GM12878 (cell line): ENCODE measurements around the gene AADAC. TPM values are rescaled to one million over a fixed set of nuclear protein-coding genes. Genes with fewer than 3 reads are reported as not detected.

Source experiments
- ATAC-seq: fragments of 200-7000 bp; cut with Tn5 transposase; 3 replicates; pipeline ENCODE4 v1.9.1; 2020; ENCODE audit warnings: mild to moderate bottlenecking, moderate library complexity
- BruUV-seq: library from RNA; stranded (reverse); fragments of 400-500 nt; replicated peaks from 2 replicates; lab custom pipeline; 2021; lab: Mats Ljungman, UMichigan
- CTCF ChIA-PET: fragments of 300-600 bp; sonication (Branson Sonifier 250); formaldehyde crosslinking; extraction: SDS; loops from one replicate; lab custom pipeline; 2021; ENCODE audit warnings: inconsistent platforms; lab: Yijun Ruan, JAX
- POLR2A ChIA-PET: fragments of 350-600 bp; formaldehyde crosslinking; extraction: SDS; loops from one replicate; lab custom pipeline; 2021; ENCODE audit warnings: inconsistent platforms; lab: Charles Lee
- RAD21 ChIA-PET: fragments of 300-600 bp; sonication (Branson Sonifier 250); formaldehyde crosslinking; loops from one replicate; lab custom pipeline; 2023; ENCODE audit warnings: antibody characterized with exemption; ENCODE audit not compliant: unreplicated experiment; lab: Charles Lee
- SMC1A ChIA-PET: fragments of 300-600 bp; sonication (Branson Sonifier 250); formaldehyde crosslinking; loops from one replicate; lab custom pipeline; 2023; ENCODE audit not compliant: unreplicated experiment, uncharacterized antibody; lab: Charles Lee
- DNase-seq: peaks from one replicate; pipeline ENCODE4 v3.0.0-alpha.2; 2011; ENCODE audit warnings: low read depth, low spot score
- FAIRE-seq: peaks from 3 replicates; lab custom pipeline; 2011; peaks lifted over from hg19 to GRCh38; lab: Jason Lieb, UNC
- H2AFZ ChIP-seq: 2 replicates; pipeline ENCODE4 v1.6.0; 2011; ENCODE audit warnings: low read depth, low read length, control low read depth; ENCODE audit not compliant: control insufficient read depth
- H3K27ac ChIP-seq: 2 replicates; pipeline ENCODE4 v1.5.1; 2011; ENCODE audit warnings: control low read depth; ENCODE audit not compliant: control insufficient read depth, insufficient read depth
- H3K27me3 ChIP-seq, 2 experiments: replicated peaks in 1 of 2; 2 replicates each; pipeline versions ENCODE4 v1.6.0 to v1.6.1; 2011; ENCODE audit warnings: low read length in 1 of 2; ENCODE audit not compliant: control insufficient read depth in 2 of 2, insufficient read depth in 2 of 2
- H3K36me3 ChIP-seq, 2 experiments: 2 replicates each; pipeline ENCODE4 v1.5.1; 2011; ENCODE audit warnings: low read length in 1 of 2; ENCODE audit not compliant: control insufficient read depth in 2 of 2, insufficient read depth in 2 of 2
- H3K4me1 ChIP-seq: 2 replicates; pipeline ENCODE4 v1.6.1; 2011; ENCODE audit warnings: mild to moderate bottlenecking, low read length, moderate library complexity, mixed read lengths; ENCODE audit not compliant: control insufficient read depth, insufficient read depth
- H3K4me2 ChIP-seq: 2 replicates; pipeline ENCODE4 v1.6.0; 2011; ENCODE audit warnings: control low read depth; ENCODE audit not compliant: control insufficient read depth, insufficient read depth
- H3K4me3 ChIP-seq: fragments of 200-600 bp; sonication (generic); 2 replicates; pipeline ENCODE4 v1.5.1; 2016
- H3K79me2 ChIP-seq: 2 replicates; pipeline ENCODE4 v1.6.0; 2011; ENCODE audit warnings: low read length; ENCODE audit not compliant: control insufficient read depth, insufficient read depth
- H3K9ac ChIP-seq: 2 replicates; pipeline ENCODE4 v1.8.0; 2011; ENCODE audit warnings: low read length, control low read depth, mixed read lengths; ENCODE audit not compliant: control insufficient read depth, insufficient read depth
- H3K9me3 ChIP-seq: replicated peaks from 3 replicates; pipeline ENCODE4 v1.5.1; 2011; ENCODE audit warnings: mild to moderate bottlenecking, low read length; ENCODE audit not compliant: control insufficient read depth, insufficient read depth
- H4K20me1 ChIP-seq: 2 replicates; pipeline ENCODE4 v1.6.0; 2011; ENCODE audit not compliant: control insufficient read depth, insufficient read depth
- ASH2L ChIP-seq: fragments of 300-600, 200-600 bp; sonication (generic); IDR thresholded peaks from 2 replicates; pipeline ENCODE4 v1.6.1; 2017; ENCODE audit warnings: low read depth, mild to moderate bottlenecking, borderline replicate concordance
- CHD2 ChIP-seq: IDR thresholded peaks from 2 replicates; pipeline ENCODE4 v1.6.1; 2011; ENCODE audit warnings: low read depth, low read length, improper control_type of control experiment, borderline replicate concordance
- JUNB ChIP-seq: IDR thresholded peaks from 2 replicates; pipeline ENCODE4 v1.6.1; 2016; ENCODE audit warnings: antibody characterized with exemption, mild to moderate bottlenecking
- MEF2A ChIP-seq: IDR thresholded peaks from 2 replicates; pipeline ENCODE4 v1.6.1; 2011; ENCODE audit warnings: low read depth, mild to moderate bottlenecking, low read length, moderate library complexity; ENCODE audit not compliant: insufficient read depth
- RBBP5 ChIP-seq: fragments of 200-600 bp; sonication (generic); conservative IDR thresholded peaks from 2 replicates; pipeline ENCODE4 v1.6.1; 2016
- SMC3 ChIP-seq: IDR thresholded peaks from 2 replicates; pipeline ENCODE4 v1.6.1; 2011; ENCODE audit warnings: low read length, improper control_type of control experiment, borderline replicate concordance
- SRF ChIP-seq, 2 experiments: IDR thresholded peaks; 2 replicates each; pipeline ENCODE4 v1.6.1; 2011; ENCODE audit warnings: low read depth in 2 of 2, low read length in 2 of 2, mild to moderate bottlenecking in 1 of 2, moderate library complexity in 1 of 2
- TBL1XR1 ChIP-seq: IDR thresholded peaks from 2 replicates; pipeline ENCODE4 v1.6.1; 2012; ENCODE audit warnings: low read depth, low read length, improper control_type of control experiment
- WGBS: methylation state at CpG from one replicate; pipeline ENCODE4 v1.1.6; 2016; ENCODE audit warnings: low lambda C conversion rate; ENCODE audit not compliant: insufficient replicate concordance, insufficient coverage; ENCODE audit errors: missing lambda C conversion rate; 5-methylcytosine and 5-hydroxymethylcytosine counted together
- in situ Hi-C: fragments of 300-500 bp; cut with MboI; formaldehyde crosslinking; loops from 9 replicates; pipeline ENCODE4 v1.14.3; 2018; ENCODE audit warnings: mixed read lengths
- intact Hi-C: fragments of 100-400 bp; cut with micrococcal nuclease; formaldehyde crosslinking; loops from one replicate; pipeline ENCODE4 v1.14.2; 2022; ENCODE audit not compliant: unreplicated experiment
- polyA plus RNA-seq, 11 experiments: library from polyadenylated mRNA; depleted of rRNA in 4 of 11; unstranded in 6 of 11; stranded (reverse) in 5 of 11; fragments of >200 nt; fragmentation: Nextera tagmentation in 4 of 11; fragmentation: Illumina TruSeq in 1 of 11; extraction: Ambion mirVana in 4 of 11; extraction: Trizol in 1 of 11; gene quantifications; 1 replicate in 1 of 11; 2 replicates in 10 of 11; pipeline versions ENCODE4 v1.2.1 to v1.2.3, GENCODE V29; 2011 to 2016; ENCODE audit warnings: inconsistent platforms in 2 of 11, missing spikeins in 2 of 11, low read depth in 1 of 11
- total RNA-seq, 4 experiments: library from RNA; depleted of rRNA in 3 of 4; stranded (reverse); fragments of >200 nt in 3 of 4; fragmentation: Illumina TruSeq in 1 of 4; extraction: Trizol in 1 of 4; gene quantifications; 2 replicates each; pipeline versions ENCODE4 v1.2.1 to v1.2.3, GENCODE V29; 2013 to 2021
- TF ChIP-seq, protein P1 (sequence below): fragments of 450-650 bp; IDR thresholded peaks from 2 replicates; pipeline ENCODE4 v1.6.1; 2017; ENCODE audit warnings: mild to moderate bottlenecking, moderate library complexity
- TF ChIP-seq, protein P2 (sequence below): fragments of 450-650 bp; IDR thresholded peaks from 2 replicates; pipeline ENCODE4 v1.6.1; 2018; ENCODE audit warnings: mild to moderate bottlenecking, low read depth, moderate library complexity; ENCODE audit not compliant: partially characterized antibody
- TF ChIP-seq, protein P3 (sequence below): IDR thresholded peaks from 2 replicates; pipeline ENCODE4 v1.6.1; 2011; ENCODE audit warnings: borderline replicate concordance, low read depth, mild to moderate bottlenecking, moderate library complexity, mixed read lengths, low read length; ENCODE audit not compliant: insufficient read depth; ENCODE audit errors: extremely low read length

AADAC gene
- total and polyA plus RNA-seq, 10 of the 15 experiments (the other 5 are each of a cell fraction or from before 2014, with no cell fraction given): 0.13 TPM; not detected in 9

- SMC1A ChIA-PET: no interaction called here
These were observed 672 bp downstream of the AADAC start for GRCh38 chr3:151814588-151814987.

GRCh38 chr3:151816091-151816604, 2.2 kb downstream of the AADAC start:
- no peak overlapping the region for H3K4me3 ChIP-seq
- POLR2A ChIA-PET: no interaction called here
- H2AFZ ChIP-seq: no peak overlapping the region
- in situ Hi-C loops: no loop called here
- H3K79me2 ChIP-seq: no peaks in the 10 kb centered on the region
- no peaks in the 10 kb centered on the region; a peak in 1 of 4 replicates for H3K27me3 ChIP-seq
- no peak overlapping the region for H3K9ac ChIP-seq
- no peaks in the 10 kb centered on the region for H3K4me1 ChIP-seq
- no peak for ATAC-seq
- CTCF ChIA-PET: interaction anchor here (1.4 kb wide), 1 partner anchor 103 kb away, joined by 3 read pairs; no protein-coding TSS in a partner anchor
- TF ChIP-seq, protein P1, sequence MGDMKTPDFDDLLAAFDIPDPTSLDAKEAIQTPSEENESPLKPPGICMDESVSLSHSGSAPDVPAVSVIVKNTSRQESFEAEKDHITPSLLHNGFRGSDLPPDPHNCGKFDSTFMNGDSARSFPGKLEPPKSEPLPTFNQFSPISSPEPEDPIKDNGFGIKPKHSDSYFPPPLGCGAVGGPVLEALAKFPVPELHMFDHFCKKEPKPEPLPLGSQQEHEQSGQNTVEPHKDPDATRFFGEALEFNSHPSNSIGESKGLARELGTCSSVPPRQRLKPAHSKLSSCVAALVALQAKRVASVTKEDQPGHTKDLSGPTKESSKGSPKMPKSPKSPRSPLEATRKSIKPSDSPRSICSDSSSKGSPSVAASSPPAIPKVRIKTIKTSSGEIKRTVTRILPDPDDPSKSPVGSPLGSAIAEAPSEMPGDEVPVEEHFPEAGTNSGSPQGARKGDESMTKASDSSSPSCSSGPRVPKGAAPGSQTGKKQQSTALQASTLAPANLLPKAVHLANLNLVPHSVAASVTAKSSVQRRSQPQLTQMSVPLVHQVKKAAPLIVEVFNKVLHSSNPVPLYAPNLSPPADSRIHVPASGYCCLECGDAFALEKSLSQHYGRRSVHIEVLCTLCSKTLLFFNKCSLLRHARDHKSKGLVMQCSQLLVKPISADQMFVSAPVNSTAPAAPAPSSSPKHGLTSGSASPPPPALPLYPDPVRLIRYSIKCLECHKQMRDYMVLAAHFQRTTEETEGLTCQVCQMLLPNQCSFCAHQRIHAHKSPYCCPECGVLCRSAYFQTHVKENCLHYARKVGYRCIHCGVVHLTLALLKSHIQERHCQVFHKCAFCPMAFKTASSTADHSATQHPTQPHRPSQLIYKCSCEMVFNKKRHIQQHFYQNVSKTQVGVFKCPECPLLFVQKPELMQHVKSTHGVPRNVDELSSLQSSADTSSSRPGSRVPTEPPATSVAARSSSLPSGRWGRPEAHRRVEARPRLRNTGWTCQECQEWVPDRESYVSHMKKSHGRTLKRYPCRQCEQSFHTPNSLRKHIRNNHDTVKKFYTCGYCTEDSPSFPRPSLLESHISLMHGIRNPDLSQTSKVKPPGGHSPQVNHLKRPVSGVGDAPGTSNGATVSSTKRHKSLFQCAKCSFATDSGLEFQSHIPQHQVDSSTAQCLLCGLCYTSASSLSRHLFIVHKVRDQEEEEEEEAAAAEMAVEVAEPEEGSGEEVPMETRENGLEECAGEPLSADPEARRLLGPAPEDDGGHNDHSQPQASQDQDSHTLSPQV: no peak
- TF ChIP-seq TBL1XR1: no peak
- TF ChIP-seq, protein P2, sequence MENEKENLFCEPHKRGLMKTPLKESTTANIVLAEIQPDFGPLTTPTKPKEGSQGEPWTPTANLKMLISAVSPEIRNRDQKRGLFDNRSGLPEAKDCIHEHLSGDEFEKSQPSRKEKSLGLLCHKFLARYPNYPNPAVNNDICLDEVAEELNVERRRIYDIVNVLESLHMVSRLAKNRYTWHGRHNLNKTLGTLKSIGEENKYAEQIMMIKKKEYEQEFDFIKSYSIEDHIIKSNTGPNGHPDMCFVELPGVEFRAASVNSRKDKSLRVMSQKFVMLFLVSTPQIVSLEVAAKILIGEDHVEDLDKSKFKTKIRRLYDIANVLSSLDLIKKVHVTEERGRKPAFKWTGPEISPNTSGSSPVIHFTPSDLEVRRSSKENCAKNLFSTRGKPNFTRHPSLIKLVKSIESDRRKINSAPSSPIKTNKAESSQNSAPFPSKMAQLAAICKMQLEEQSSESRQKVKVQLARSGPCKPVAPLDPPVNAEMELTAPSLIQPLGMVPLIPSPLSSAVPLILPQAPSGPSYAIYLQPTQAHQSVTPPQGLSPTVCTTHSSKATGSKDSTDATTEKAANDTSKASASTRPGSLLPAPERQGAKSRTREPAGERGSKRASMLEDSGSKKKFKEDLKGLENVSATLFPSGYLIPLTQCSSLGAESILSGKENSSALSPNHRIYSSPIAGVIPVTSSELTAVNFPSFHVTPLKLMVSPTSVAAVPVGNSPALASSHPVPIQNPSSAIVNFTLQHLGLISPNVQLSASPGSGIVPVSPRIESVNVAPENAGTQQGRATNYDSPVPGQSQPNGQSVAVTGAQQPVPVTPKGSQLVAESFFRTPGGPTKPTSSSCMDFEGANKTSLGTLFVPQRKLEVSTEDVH: no peak
- TF ChIP-seq SRF (IDR thresholded peaks at IDR 0.05; ENCODE audit: low read depth in 2 of 2, low read length in 2 of 2): no peak
- SMC1A ChIA-PET: interaction anchor here (1.0 to 1.4 kb wide), 2 partner anchors 8 to 10 kb away, joined by 3 read pairs; no protein-coding TSS in a partner anchor
- no peak overlapping the region for H3K27ac ChIP-seq
- RAD21 ChIA-PET: no interaction called here
- no peaks in the 10 kb centered on the region for H3K9me3 ChIP-seq
- no peaks in the 10 kb centered on the region for H4K20me1 ChIP-seq
- 7% methylated on average over 3 of the region's 3 CpGs for WGBS
- H3K36me3 ChIP-seq: no peaks in the 10 kb centered on the region
- intact Hi-C loops: no loop called here
- DNase-seq: no peak
- no peak for FAIRE-seq
- no peak overlapping the region for H3K4me2 ChIP-seq
- no TSS peak for BruUV-seq

More at GRCh38 chr3:151814588-151814987, 672 bp downstream of the AADAC start:
- ATAC-seq (no peak), DNase-seq (no peak), FAIRE-seq (no peak)
- WGBS: 27% methylated on average over 3 of the region's 3 CpGs
- H3K4me2 ChIP-seq: no peak overlapping the region
- intact Hi-C loops: no loop called here
- no peak overlapping the region for H2AFZ ChIP-seq
- POLR2A ChIA-PET: no interaction called here
- no peaks in the 10 kb centered on the region; the same call in 2 of the 3 replicates for H3K9me3 ChIP-seq
- H3K36me3 ChIP-seq: no peaks in the 10 kb centered on the region
- CTCF ChIA-PET: interaction anchor here (0.6 kb wide), 1 partner anchor 10 kb away, joined by 3 read pairs; no protein-coding TSS in a partner anchor
- in situ Hi-C loops: no loop called here
- H3K79me2 ChIP-seq: no peaks in the 10 kb centered on the region
- no peak overlapping the region for H3K27ac ChIP-seq
- BruUV-seq: no TSS peak
- RAD21 ChIA-PET: no interaction called here
- TF ChIP-seq JUNB (no peak), ASH2L (no peak), CHD2 (no peak), SMC3 (no peak), RBBP5 (no peak), MEF2A (no peak)
- TF ChIP-seq, protein P3, sequence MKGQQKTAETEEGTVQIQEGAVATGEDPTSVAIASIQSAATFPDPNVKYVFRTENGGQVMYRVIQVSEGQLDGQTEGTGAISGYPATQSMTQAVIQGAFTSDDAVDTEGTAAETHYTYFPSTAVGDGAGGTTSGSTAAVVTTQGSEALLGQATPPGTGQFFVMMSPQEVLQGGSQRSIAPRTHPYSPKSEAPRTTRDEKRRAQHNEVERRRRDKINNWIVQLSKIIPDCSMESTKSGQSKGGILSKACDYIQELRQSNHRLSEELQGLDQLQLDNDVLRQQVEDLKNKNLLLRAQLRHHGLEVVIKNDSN: no peak
- no peaks in the 10 kb centered on the region; a peak in 1 of 4 replicates for H3K27me3 ChIP-seq
- no peaks in the 10 kb centered on the region for H4K20me1 ChIP-seq
- no peaks in the 10 kb centered on the region for H3K4me1 ChIP-seq
- H3K4me3 ChIP-seq: no peak overlapping the region
- H3K9ac ChIP-seq: no peak overlapping the region
